HEK293 (cell line): ENCODE data around the gene APBB2.

ENCODE experiments used
- CTCF ChIA-PET: fragments of 350-600 bp; formaldehyde crosslinking; extraction: SDS; loops from one replicate; lab custom pipeline; 2021; ENCODE audit warnings: antibody characterized with exemption; lab: Yijun Ruan, JAX
- POLR2A ChIA-PET: fragments of 300-600 bp; formaldehyde crosslinking; extraction: SDS; loops from one replicate; lab custom pipeline; 2020; ENCODE audit warnings: antibody characterized with exemption, inconsistent platforms; lab: Yijun Ruan, JAX
- H3K27ac ChIP-seq: fragments of 200-500 bp; sonication (Bioruptor generic); 2 replicates; pipeline ENCODE4 v1.5.1; 2014; ENCODE audit warnings: low read depth, low read length, control low read depth, inconsistent platforms; ENCODE audit errors: extremely low read depth
- H3K36me3 ChIP-seq, 2 experiments: fragments of 200-500 bp in 1 of 2; sonication (Bioruptor generic) in 1 of 2; 1 replicate in 1 of 2; 2 replicates in 1 of 2; pipeline ENCODE4 v1.5.1; 2014 to 2017; ENCODE audit warnings: inconsistent platforms in 2 of 2, low read length in 2 of 2; ENCODE audit not compliant: control insufficient read depth in 2 of 2, insufficient read depth in 1 of 2
- H3K4me1 ChIP-seq: fragments of 200-500 bp; sonication (Bioruptor generic); 2 replicates; pipeline ENCODE4 v1.5.1; 2014; ENCODE audit warnings: mild to moderate bottlenecking, low read length, inconsistent platforms; ENCODE audit not compliant: control insufficient read depth, insufficient read depth
- H3K4me3 ChIP-seq: 2 replicates; pipeline ENCODE4 v1.5.1; 2011; ENCODE audit warnings: low read depth, mild to moderate bottlenecking, control low read depth, low read length, moderate library complexity
- H3K9me3 ChIP-seq: fragments of 200-500 bp; sonication (Bioruptor generic); 2 replicates; pipeline ENCODE4 v1.5.1; 2014; ENCODE audit warnings: low read depth, low read length, inconsistent platforms; ENCODE audit not compliant: control insufficient read depth, insufficient read depth
- IKZF3 ChIP-seq: fragments of 450-650 bp; IDR thresholded peaks from 2 replicates; pipeline ENCODE4 v1.5.0; 2018; ENCODE audit warnings: missing biosample characterization, mild to moderate bottlenecking, missing genetic modification characterization, moderate library complexity
- MEIS1 ChIP-seq: sonication (generic); formaldehyde crosslinking; IDR thresholded peaks from 2 replicates; pipeline ENCODE4 v1.8.1; 2022; ENCODE audit warnings: missing genetic modification reagents, mild to moderate bottlenecking, borderline replicate concordance
- PRDM1 ChIP-seq: fragments of 450-650 bp; formaldehyde crosslinking; IDR thresholded peaks from 2 replicates; pipeline ENCODE4; 2016; ENCODE audit warnings: missing biosample characterization, missing genetic modification characterization
- SCRT1 ChIP-seq: fragments of 450-650 bp; formaldehyde crosslinking; IDR thresholded peaks from 2 replicates; pipeline ENCODE4 v1.5.1; 2016; ENCODE audit warnings: missing biosample characterization, missing genetic modification characterization, borderline replicate concordance
- SCRT2 ChIP-seq: fragments of 450-650 bp; formaldehyde crosslinking; IDR thresholded peaks from 2 replicates; pipeline ENCODE4 v1.5.1; 2016; ENCODE audit warnings: missing biosample characterization, missing genetic modification characterization
- SETDB1 ChIP-seq: IDR thresholded peaks from one replicate; pipeline ENCODE4 v1.6.1; 2017; ENCODE audit warnings: mild to moderate bottlenecking, low read length, moderate library complexity, mixed read lengths; ENCODE audit not compliant: insufficient read length
- TCF7L2 ChIP-seq: IDR thresholded peaks from 2 replicates; pipeline ENCODE4 v1.6.1; 2011; ENCODE audit warnings: low read depth, mild to moderate bottlenecking, inconsistent platforms, low read length, moderate library complexity, borderline replicate concordance
- ZBTB44 ChIP-seq: fragments of 450-650 bp; IDR thresholded peaks from 2 replicates; pipeline ENCODE4 v1.5.1; 2018; ENCODE audit warnings: missing biosample characterization, mild to moderate bottlenecking, missing genetic modification characterization
- ZBTB6 ChIP-seq: fragments of 450-650 bp; formaldehyde crosslinking; IDR thresholded peaks from 2 replicates; pipeline ENCODE4 v1.5.1; 2017; ENCODE audit warnings: missing biosample characterization, missing genetic modification characterization
- ZFP3 ChIP-seq: fragments of 450-650 bp; formaldehyde crosslinking; IDR thresholded peaks from 2 replicates; pipeline ENCODE4 v1.5.1; 2016; ENCODE audit warnings: low read depth, missing biosample characterization, missing genetic modification characterization
- ZFP41 ChIP-seq: fragments of 450-650 bp; formaldehyde crosslinking; IDR thresholded peaks from 2 replicates; pipeline ENCODE4 v1.5.1; 2016; ENCODE audit warnings: missing biosample characterization, missing genetic modification characterization, borderline replicate concordance
- ZFP69B ChIP-seq: fragments of 450-650 bp; formaldehyde crosslinking; IDR thresholded peaks from 2 replicates; pipeline ENCODE4 v1.5.1; 2016; ENCODE audit warnings: missing biosample characterization, missing genetic modification characterization
- ZNF175 ChIP-seq: fragments of 450-650 bp; formaldehyde crosslinking; IDR thresholded peaks from 2 replicates; pipeline ENCODE4 v1.5.1; 2016; ENCODE audit warnings: missing biosample characterization, missing genetic modification characterization
- ZNF2 ChIP-seq: fragments of 450-650 bp; formaldehyde crosslinking; IDR thresholded peaks from 2 replicates; pipeline ENCODE4 v1.5.1; 2016; ENCODE audit warnings: missing biosample characterization, missing genetic modification characterization
- ZNF211 ChIP-seq: fragments of 450-650 bp; formaldehyde crosslinking; IDR thresholded peaks from 2 replicates; pipeline ENCODE4 v1.5.1; 2016; ENCODE audit warnings: low read depth, missing biosample characterization, missing genetic modification characterization
- ZNF335 ChIP-seq: fragments of 450-650 bp; formaldehyde crosslinking; conservative IDR thresholded peaks from 2 replicates; pipeline ENCODE4 v1.5.1; 2016; ENCODE audit warnings: missing biosample characterization, missing genetic modification characterization
- ZNF350 ChIP-seq: fragments of 450-650 bp; formaldehyde crosslinking; IDR thresholded peaks from 2 replicates; pipeline ENCODE4 v1.5.0; 2017; ENCODE audit warnings: missing biosample characterization, mild to moderate bottlenecking, missing genetic modification characterization
- ZNF510 ChIP-seq: fragments of 450-650 bp; formaldehyde crosslinking; IDR thresholded peaks from 2 replicates; pipeline ENCODE4 v1.5.1; 2018; ENCODE audit warnings: mild to moderate bottlenecking, missing genetic modification characterization, missing biosample characterization; ENCODE audit not compliant: insufficient replicate concordance
- ZNF571 ChIP-seq: fragments of 450-650 bp; formaldehyde crosslinking; IDR thresholded peaks from 2 replicates; pipeline ENCODE4 v1.5.0; 2017; ENCODE audit warnings: missing biosample characterization, missing genetic modification characterization
- ZNF600 ChIP-seq: fragments of 450-650 bp; formaldehyde crosslinking; IDR thresholded peaks from 2 replicates; pipeline ENCODE4 v1.5.1; 2016; ENCODE audit warnings: missing biosample characterization, missing genetic modification characterization
- ZNF677 ChIP-seq: fragments of 450-650 bp; IDR thresholded peaks from 2 replicates; pipeline ENCODE4 v1.5.0; 2018; ENCODE audit warnings: missing biosample characterization, mild to moderate bottlenecking, missing genetic modification characterization, moderate library complexity
- ZNF768 ChIP-seq: fragments of 450-650 bp; formaldehyde crosslinking; IDR thresholded peaks from 2 replicates; pipeline ENCODE4 v1.5.1; 2018; ENCODE audit warnings: missing biosample characterization, mild to moderate bottlenecking, missing genetic modification characterization
- TF ChIP-seq, protein P1 (sequence below): fragments of 450-650 bp; formaldehyde crosslinking; IDR thresholded peaks from 2 replicates; pipeline ENCODE4 v1.5.1; 2016; ENCODE audit warnings: missing biosample characterization, missing genetic modification characterization
- TF ChIP-seq, protein P2 (sequence below): IDR thresholded peaks from 2 replicates; pipeline ENCODE4 v1.6.1; 2011; ENCODE audit warnings: mild to moderate bottlenecking, low read depth, low read length, borderline replicate concordance

The APBB2 gene

GRCh38 chr4:41256131-41256739 lies 41.9 kb upstream of the APBB2 start:
- TF ChIP-seq PRDM1 (tag by site-specific recombination) = peak; percentile 85
- no peak for TF ChIP-seq ZFP41
- TF ChIP-seq MEIS1 (CRISPR knock-in tag) = no peak
- peak; percentile 85 for TF ChIP-seq SCRT2 (tag by site-specific recombination)
- TF ChIP-seq ZFP3 (tag by site-specific recombination) = no peak
- TF ChIP-seq, protein P1, sequence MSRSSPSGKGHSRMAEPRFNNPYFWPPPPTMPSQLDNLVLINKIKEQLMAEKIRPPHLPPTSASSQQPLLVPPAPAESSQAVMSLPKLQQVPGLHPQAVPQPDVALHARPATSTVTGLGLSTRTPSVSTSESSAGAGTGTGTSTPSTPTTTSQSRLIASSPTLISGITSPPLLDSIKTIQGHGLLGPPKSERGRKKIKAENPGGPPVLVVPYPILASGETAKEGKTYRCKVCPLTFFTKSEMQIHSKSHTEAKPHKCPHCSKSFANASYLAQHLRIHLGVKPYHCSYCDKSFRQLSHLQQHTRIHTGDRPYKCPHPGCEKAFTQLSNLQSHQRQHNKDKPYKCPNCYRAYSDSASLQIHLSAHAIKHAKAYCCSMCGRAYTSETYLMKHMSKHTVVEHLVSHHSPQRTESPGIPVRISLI = no peak
- TF ChIP-seq IKZF3 (tag by site-specific recombination) = peak; percentile 27; the same call in 1 of the 2 replicates
- TF ChIP-seq SCRT1 (tag by site-specific recombination) = peak; percentile 56; the same call in 1 of the 2 replicates
- TF ChIP-seq SETDB1 = no peak
- TF ChIP-seq ZBTB6 (tag by site-specific recombination) = peak; percentile 3; the same call in 1 of the 2 replicates
- no peak for TF ChIP-seq ZNF175 (tag by site-specific recombination)
- TF ChIP-seq ZNF335 (tag by site-specific recombination) = peak; percentile 58
- H3K4me3 ChIP-seq = peak overlapping the region; percentile 50; the same call in 1 of the 2 replicates
- ChIA-PET POLR2A (interaction anchor here (0.6 to 2.4 kb wide), 16 partner anchors 10 to 734 kb away, joined by 3 to 25 read pairs (median 4); partner anchors contain the start of genes APBB2 and SLC30A9), CTCF (interaction anchor here (0.7 to 1.3 kb wide), 2 partner anchors 8 to 15 kb away, joined by 3 read pairs; no protein-coding TSS in a partner anchor)
- H3K9me3 ChIP-seq = no peaks in the 10 kb centered on the region
- peaks cover 3 to 36% of the 10 kb centered on the region in 2 experiments for H3K36me3 ChIP-seq
- H3K27ac ChIP-seq = no peak overlapping the region; the same call in 1 of the 2 replicates
- no peaks in the 10 kb centered on the region for H3K4me1 ChIP-seq

GRCh38 chr4:41245983-41246382 lies 31.6 kb upstream of the APBB2 start:
- Histone ChIP-seq H3K9me3 (no peaks in the 10 kb centered on the region), H3K27ac (no peak overlapping the region), H3K4me1 (no peaks in the 10 kb centered on the region), H3K4me3 (no peak overlapping the region), H3K36me3 (no peaks in the 10 kb centered on the region)
- ChIA-PET CTCF (interaction anchor here (1.3 to 1.8 kb wide), 2 partner anchors 31 to 337 kb away, joined by 3 to 5 read pairs; partner anchors contain the start of gene APBB2), POLR2A (interaction anchor here (1.0 kb wide), 1 partner anchor 11 kb away, joined by 4 read pairs; the partner anchor contains the start of gene UCHL1)
- TF ChIP-seq ZNF350 (tag by site-specific recombination) (no peak), ZFP69B (tag by site-specific recombination) (no peak), ZNF211 (tag by site-specific recombination) (no peak)
- TF ChIP-seq, protein P2, sequence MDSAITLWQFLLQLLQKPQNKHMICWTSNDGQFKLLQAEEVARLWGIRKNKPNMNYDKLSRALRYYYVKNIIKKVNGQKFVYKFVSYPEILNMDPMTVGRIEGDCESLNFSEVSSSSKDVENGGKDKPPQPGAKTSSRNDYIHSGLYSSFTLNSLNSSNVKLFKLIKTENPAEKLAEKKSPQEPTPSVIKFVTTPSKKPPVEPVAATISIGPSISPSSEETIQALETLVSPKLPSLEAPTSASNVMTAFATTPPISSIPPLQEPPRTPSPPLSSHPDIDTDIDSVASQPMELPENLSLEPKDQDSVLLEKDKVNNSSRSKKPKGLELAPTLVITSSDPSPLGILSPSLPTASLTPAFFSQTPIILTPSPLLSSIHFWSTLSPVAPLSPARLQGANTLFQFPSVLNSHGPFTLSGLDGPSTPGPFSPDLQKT = no peak

GRCh38 chr4:41241919-41242318 lies 27.6 kb upstream of the APBB2 start:
- no peak for TF ChIP-seq ZNF510 (tag by site-specific recombination)
- TF ChIP-seq ZNF768 (tag by site-specific recombination) = no peak
- TF ChIP-seq ZBTB44 (tag by site-specific recombination) = no peak
- TF ChIP-seq ZNF600 = no peak
- TF ChIP-seq TCF7L2 = no peak
- TF ChIP-seq MEIS1 (CRISPR knock-in tag) = no peak
- no peak for TF ChIP-seq ZNF571
- TF ChIP-seq ZNF677 (tag by site-specific recombination) = no peak
- TF ChIP-seq ZNF2 (tag by site-specific recombination) = no peak
- H3K4me1 ChIP-seq = no peaks in the 10 kb centered on the region
- no peak overlapping the region for H3K27ac ChIP-seq
- H3K4me3 ChIP-seq = no peak overlapping the region
- H3K36me3 ChIP-seq = no peaks in the 10 kb centered on the region
- ChIA-PET CTCF (no interaction called here), POLR2A (no interaction called here)
- no peaks in the 10 kb centered on the region for H3K9me3 ChIP-seq
